Spleen (tissue), 11 donors: ENCODE measurements around the gene RNPEPL1. TPM values are rescaled to one million over a fixed set of nuclear protein-coding genes. Genes with fewer than 3 reads are reported as not detected.

ENCODE experiments used
- DNase-seq: peaks from one replicate; pipeline ENCODE4 v3.0.0-alpha.2; 2020
- H3K27ac ChIP-seq, 8 donors: fragments of 200-600 bp; sonication (generic) in 7 of 8; 1 replicate in 4 of 8; 2 replicates in 4 of 8; pipeline versions ENCODE4 v1.5.0 to v1.8.0; 2016 to 2021; ENCODE audit warnings: inconsistent platforms in 4 of 8, mild to moderate bottlenecking in 4 of 8, moderate library complexity in 1 of 8
- H3K27me3 ChIP-seq, 7 donors: fragments of 200-600 bp; sonication (generic) in 6 of 7; replicated peaks in 1 of 7; 1 replicate in 4 of 7; 2 replicates in 3 of 7; pipeline versions ENCODE4 v1.5.0 to v1.8.0; 2016 to 2021; ENCODE audit warnings: inconsistent platforms in 3 of 7, mild to moderate bottlenecking in 1 of 7
- H3K36me3 ChIP-seq, 6 donors: fragments of 200-600 bp; sonication (generic) in 5 of 6; 1 replicate in 4 of 6; 2 replicates in 2 of 6; pipeline versions ENCODE4 v1.5.0 to v1.8.0; 2016 to 2021; ENCODE audit warnings: inconsistent platforms in 2 of 6
- H3K4me1 ChIP-seq, 6 donors: fragments of 200-600 bp; sonication (generic) in 5 of 6; 1 replicate in 3 of 6; 2 replicates in 3 of 6; pipeline versions ENCODE4 v1.5.0 to v1.8.0; 2016 to 2021; ENCODE audit warnings: inconsistent platforms in 3 of 6
- H3K4me3 ChIP-seq, 8 donors: fragments of 200-600 bp; sonication (generic) in 7 of 8; 1 replicate in 4 of 8; 2 replicates in 4 of 8; pipeline versions ENCODE4 v1.5.0 to v1.8.0; 2016 to 2021; ENCODE audit warnings: inconsistent platforms in 4 of 8, mild to moderate bottlenecking in 4 of 8, moderate library complexity in 2 of 8
- H3K9me3 ChIP-seq, 8 donors: fragments of 200-600 bp; sonication (generic) in 7 of 8; 1 replicate in 4 of 8; 2 replicates in 4 of 8; pipeline versions ENCODE4 v1.5.0 to v1.8.0; 2016 to 2021; ENCODE audit warnings: inconsistent platforms in 4 of 8
- POLR2A ChIP-seq, 3 donors: fragments of 450-650 bp; IDR thresholded peaks; one replicate each; pipeline ENCODE4 v1.5.1; 2017; ENCODE audit warnings: antibody characterized with exemption in 3 of 3, mild to moderate bottlenecking in 1 of 3
- POLR2AphosphoS5 ChIP-seq, 3 donors: sonication (generic); formaldehyde crosslinking; IDR thresholded peaks; one replicate each; pipeline ENCODE4 v1.5.1; 2017; ENCODE audit warnings: antibody characterized with exemption in 3 of 3
- WGBS, 5 donors: extraction: QIAGEN DNeasy Blood & Tissue Kit in 3 of 5; methylation state at CpG; one replicate each; pipeline versions ENCODE4 v1.1.5 to v1.1.7; 2013 to 2018; 5-methylcytosine and 5-hydroxymethylcytosine counted together
- intact Hi-C: fragments of 100-400 bp; cut with DNase I; formaldehyde crosslinking; loops from one replicate; pipeline ENCODE4 v1.15.0; 2023; ENCODE audit warnings: low total_unique reads
- polyA plus RNA-seq, 3 donors: library from polyadenylated mRNA; stranded (reverse); fragments of 200-250 nt; gene quantifications; one replicate each; pipeline ENCODE4 v1.2.1, GENCODE V29; 2013
- total RNA-seq, 7 donors: library from RNA; depleted of rRNA in 3 of 7; stranded (reverse); fragments of >200 nt in 3 of 7; fragmentation: NEBNext Ultra II Directional in 4 of 7; extraction: Animal tissue kit (Norgen Biotek cat#: 25700) in 4 of 7; gene quantifications; one replicate each; pipeline versions ENCODE4 v1.1.0 to v1.2.1, GENCODE V29; 2016 to 2021
- TF ChIP-seq, protein P1 (sequence below), 11 experiments: fragments of 200-600 bp in 7 of 11; fragments of 450-650 bp in 4 of 11; sonication (generic) in 4 of 11; IDR thresholded peaks in 8 of 11; conservative IDR thresholded peaks in 3 of 11; 1 replicate in 7 of 11; 2 replicates in 4 of 11; pipeline versions ENCODE4 v1.4.0 to v1.8.0; 2016 to 2021; ENCODE audit warnings: antibody characterized with exemption in 11 of 11, inconsistent platforms in 4 of 11, mild to moderate bottlenecking in 1 of 11
- donor health status: healthy with polysubstance abuse.
- donor health status: DM: no; HTN: no; CAD: no; lungs with moderate emphysema.
- donor health status: DM: no; HTN: no; CAD: no.
- donor health status: Bipolar disorder and iron deficiency.
- donor health status: healthy.
- donor health status: DM: no; HTN: no; CAD: no.
- donor health status: DM: yes; HTN: yes; CAD: no.

Gene RNPEPL1
- total and polyA plus RNA-seq, 10 donors = 57.2 to 165 (median 87.4) TPM

GRCh38 chr2:240585101-240585500, 16.8 kb downstream of the RNPEPL1 start:
- peaks cover 28 to 83% (median 56%) of the 10 kb centered on the region in 6 donors for H3K4me1 ChIP-seq
- peak overlapping the region; percentile 89 to 100 (median 96) for H3K4me3 ChIP-seq
- H3K27me3 ChIP-seq = no peaks in the 10 kb centered on the region
- peak; percentile 79 for DNase-seq
- peak overlapping the region in 7 of 8 donors; percentile 94 to 98 (median 97) for H3K27ac ChIP-seq
- intact Hi-C loops = no loop called here
- peaks cover 0 to 8% (median 6%) of the 10 kb centered on the region in 8 donors for H3K9me3 ChIP-seq
- peaks cover 0 to 17% (median 9%) of the 10 kb centered on the region in 6 donors for H3K36me3 ChIP-seq
- WGBS, 5 donors = 58 to 84% (median 72%) methylated on average over 6 of the region's 6 CpGs
- TF ChIP-seq POLR2A (IDR thresholded peaks at IDR 0.05) (no peak), POLR2AphosphoS5 (IDR thresholded peaks at IDR 0.05) (peak in 1 of 3 donors; percentile 6)
- TF ChIP-seq, protein P1, sequence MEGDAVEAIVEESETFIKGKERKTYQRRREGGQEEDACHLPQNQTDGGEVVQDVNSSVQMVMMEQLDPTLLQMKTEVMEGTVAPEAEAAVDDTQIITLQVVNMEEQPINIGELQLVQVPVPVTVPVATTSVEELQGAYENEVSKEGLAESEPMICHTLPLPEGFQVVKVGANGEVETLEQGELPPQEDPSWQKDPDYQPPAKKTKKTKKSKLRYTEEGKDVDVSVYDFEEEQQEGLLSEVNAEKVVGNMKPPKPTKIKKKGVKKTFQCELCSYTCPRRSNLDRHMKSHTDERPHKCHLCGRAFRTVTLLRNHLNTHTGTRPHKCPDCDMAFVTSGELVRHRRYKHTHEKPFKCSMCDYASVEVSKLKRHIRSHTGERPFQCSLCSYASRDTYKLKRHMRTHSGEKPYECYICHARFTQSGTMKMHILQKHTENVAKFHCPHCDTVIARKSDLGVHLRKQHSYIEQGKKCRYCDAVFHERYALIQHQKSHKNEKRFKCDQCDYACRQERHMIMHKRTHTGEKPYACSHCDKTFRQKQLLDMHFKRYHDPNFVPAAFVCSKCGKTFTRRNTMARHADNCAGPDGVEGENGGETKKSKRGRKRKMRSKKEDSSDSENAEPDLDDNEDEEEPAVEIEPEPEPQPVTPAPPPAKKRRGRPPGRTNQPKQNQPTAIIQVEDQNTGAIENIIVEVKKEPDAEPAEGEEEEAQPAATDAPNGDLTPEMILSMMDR (IDR thresholded peaks at IDR 0.05 in 8 of 11, conservative IDR thresholded peaks at IDR 0.05 in 3 of 11) = no peak

DNA sequence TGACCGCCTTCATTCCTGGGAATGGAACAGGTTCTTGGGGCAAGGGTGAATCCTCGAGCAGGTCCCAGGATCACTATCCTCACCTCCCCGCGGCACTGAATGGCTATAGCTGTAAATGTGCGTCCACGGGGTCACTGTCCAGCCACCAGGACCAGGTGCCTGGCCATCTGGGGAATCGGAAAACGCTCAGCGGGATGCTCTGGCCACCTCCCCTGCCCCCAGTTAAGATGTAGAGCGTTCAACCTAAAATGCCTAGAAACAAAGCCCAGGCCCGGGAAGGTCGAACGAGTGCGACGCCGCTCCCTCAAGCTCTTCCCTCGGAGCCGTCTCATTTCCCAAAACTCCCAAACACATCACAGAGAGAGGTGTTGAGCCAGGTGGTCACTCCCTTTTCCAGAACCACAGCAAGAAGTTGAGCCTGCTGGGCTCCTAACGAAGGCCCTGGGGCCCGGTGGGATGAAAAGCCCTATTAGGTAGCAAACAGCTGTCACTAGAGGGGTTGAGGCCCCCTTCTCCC, 17.5 kb downstream of the RNPEPL1 start:
- intact Hi-C loops = no loop called here
- peaks cover 28 to 83% (median 55%) of the 10 kb centered on the region in 6 donors for H3K4me1 ChIP-seq
- peak overlapping the region; percentile 89 to 100 (median 96) for H3K4me3 ChIP-seq
- H3K27me3 ChIP-seq = no peaks in the 10 kb centered on the region
- TF ChIP-seq POLR2AphosphoS5 (IDR thresholded peaks at IDR 0.05) = no peak
- TF ChIP-seq, protein P1 (IDR thresholded peaks at IDR 0.05 in 8 of 11, conservative IDR thresholded peaks at IDR 0.05 in 3 of 11) = no peak
- H3K9me3 ChIP-seq = peaks cover 0 to 8% (median 6%) of the 10 kb centered on the region in 8 donors
- H3K27ac ChIP-seq = peak overlapping the region; percentile 94 to 98 (median 97)
- peak; percentile 83 for DNase-seq
- 5 to 15% (median 7%) methylated on average over 15 to 20 of the region's 20 CpGs for WGBS, 5 donors
- peaks cover 0 to 23% (median 15%) of the 10 kb centered on the region in 6 donors for H3K36me3 ChIP-seq

DNA sequence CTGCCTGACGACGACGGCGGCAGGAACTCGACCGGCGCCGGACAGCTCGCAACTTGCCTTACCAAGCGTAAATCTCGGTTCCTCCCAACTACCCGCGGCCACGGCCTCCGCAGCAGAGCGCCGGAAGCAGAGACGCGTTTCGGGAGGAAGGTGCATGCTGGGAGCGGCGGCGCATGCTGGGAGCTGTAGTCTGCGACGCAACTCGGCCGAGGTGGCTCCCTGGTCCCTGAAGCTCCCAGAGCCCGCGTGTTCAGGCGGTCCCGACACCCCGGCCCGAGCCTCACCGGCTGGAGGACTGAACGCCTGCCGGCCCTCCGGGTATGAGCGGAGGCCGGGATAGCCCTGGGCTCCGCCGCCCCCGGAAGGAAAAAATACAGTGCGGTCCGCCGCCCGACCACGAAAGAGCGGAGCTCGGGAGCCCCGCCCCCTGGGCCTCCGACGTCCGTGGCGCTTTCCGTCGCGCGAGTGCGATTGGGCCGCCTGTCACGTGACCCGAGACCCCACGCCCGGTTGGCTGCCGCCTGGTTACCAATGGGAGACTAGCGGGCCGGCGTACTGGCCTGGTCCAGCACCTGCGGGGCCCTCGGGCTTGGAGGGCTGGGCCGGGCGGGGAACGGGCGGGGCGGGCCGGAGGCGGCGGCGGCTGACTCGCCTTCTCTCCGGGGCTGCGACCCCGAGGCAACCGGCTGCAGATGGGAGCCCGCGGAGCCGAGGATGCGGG, 18.1 kb downstream of the RNPEPL1 start, which contains the start of gene CAPN10:
Gene CAPN10 (plus strand): TSS at position 537 of the 721 bp plus-strand sequence. CDS start 178 bp downstream, at position 715.
- H3K27me3 ChIP-seq = no peaks in the 10 kb centered on the region
- peaks cover 28 to 87% (median 58%) of the 10 kb centered on the region in 6 donors for H3K4me1 ChIP-seq
- H3K4me3 ChIP-seq = peak within 1 kb of the TSS; percentile 89 to 100 (median 96)
- H3K27ac ChIP-seq = peak within 1 kb of the TSS; percentile 94 to 98 (median 97)
- H3K9me3 ChIP-seq = peaks cover 0 to 3% (median under 1%) of the 10 kb centered on the region in 8 donors
- DNase-seq = peak; percentile 99
- peaks cover 0 to 24% (median 21%) of the 10 kb centered on the region in 6 donors for H3K36me3 ChIP-seq
- intact Hi-C loops = no loop called here
- TF ChIP-seq POLR2A (IDR thresholded peaks at IDR 0.05) (peak in 2 of 3 donors; percentile 44 to 70), POLR2AphosphoS5 (IDR thresholded peaks at IDR 0.05) (peak; percentile 96 to 97 (median 96))
- TF ChIP-seq, protein P1 (IDR thresholded peaks at IDR 0.05 in 8 of 11, conservative IDR thresholded peaks at IDR 0.05 in 3 of 11) = peak in 6 of 11 experiments; percentile 10 to 54 (median 21)
- 0 to 1% (median 0%) methylated on average over 30 to 88 of the region's 88 CpGs for WGBS, 5 donors
